Neural progenitor cell (in vitro differentiated cells): Measurements from ENCODE around the gene FYB2.

Experiments
- EZH2phosphoT487 ChIP-seq: fragments of 200-600 bp; sonication (generic); IDR thresholded peaks from 2 replicates; pipeline ENCODE4 v1.6.1; 2017; ENCODE audit warnings: antibody characterized with exemption
- TF ChIP-seq, protein P1 (sequence below): fragments of 200-600 bp; sonication (generic); IDR thresholded peaks from 2 replicates; pipeline ENCODE4 v1.5.1; 2017; ENCODE audit warnings: antibody characterized with exemption, mild to moderate bottlenecking

- TF ChIP-seq, protein P1, sequence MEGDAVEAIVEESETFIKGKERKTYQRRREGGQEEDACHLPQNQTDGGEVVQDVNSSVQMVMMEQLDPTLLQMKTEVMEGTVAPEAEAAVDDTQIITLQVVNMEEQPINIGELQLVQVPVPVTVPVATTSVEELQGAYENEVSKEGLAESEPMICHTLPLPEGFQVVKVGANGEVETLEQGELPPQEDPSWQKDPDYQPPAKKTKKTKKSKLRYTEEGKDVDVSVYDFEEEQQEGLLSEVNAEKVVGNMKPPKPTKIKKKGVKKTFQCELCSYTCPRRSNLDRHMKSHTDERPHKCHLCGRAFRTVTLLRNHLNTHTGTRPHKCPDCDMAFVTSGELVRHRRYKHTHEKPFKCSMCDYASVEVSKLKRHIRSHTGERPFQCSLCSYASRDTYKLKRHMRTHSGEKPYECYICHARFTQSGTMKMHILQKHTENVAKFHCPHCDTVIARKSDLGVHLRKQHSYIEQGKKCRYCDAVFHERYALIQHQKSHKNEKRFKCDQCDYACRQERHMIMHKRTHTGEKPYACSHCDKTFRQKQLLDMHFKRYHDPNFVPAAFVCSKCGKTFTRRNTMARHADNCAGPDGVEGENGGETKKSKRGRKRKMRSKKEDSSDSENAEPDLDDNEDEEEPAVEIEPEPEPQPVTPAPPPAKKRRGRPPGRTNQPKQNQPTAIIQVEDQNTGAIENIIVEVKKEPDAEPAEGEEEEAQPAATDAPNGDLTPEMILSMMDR: no peak
- TF ChIP-seq EZH2phosphoT487: no peak
Measured at GRCh38 chr1:56719171-56719570, 100.0 kb downstream of the FYB2 start.
